Gastrocnemius medialis (tissue), 4 donors: Measurements from ENCODE around the gene OSTM1. TPM values are rescaled to one million over a fixed set of nuclear protein-coding genes. Genes with fewer than 3 reads are reported as not detected.

Experiments used
- ATAC-seq, 2 donors: fragments of 150-250 bp; one replicate each; pipeline ENCODE4 v1.9.1; 2016
- DNase-seq, 2 donors: peaks; one replicate each; pipeline ENCODE4 v3.0.0-alpha.2; 2019
- H3K27ac ChIP-seq, 4 donors: fragments of 200-600 bp; sonication (generic); 1 replicate in 1 of 4; 2 replicates in 3 of 4; pipeline ENCODE4 v1.5.1; 2016 to 2018; ENCODE audit warnings: mild to moderate bottlenecking in 2 of 4, moderate library complexity in 1 of 4
- H3K27me3 ChIP-seq, 3 donors: fragments of 200-600 bp; sonication (generic) in 2 of 3; 1 replicate in 1 of 3; 2 replicates in 2 of 3; pipeline versions ENCODE4 v1.5.1 to v1.6.0; 2016 to 2019; ENCODE audit warnings: mild to moderate bottlenecking in 1 of 3, moderate library complexity in 1 of 3
- H3K36me3 ChIP-seq, 2 donors: fragments of 200-600 bp; sonication (generic) in 1 of 2; one replicate each; pipeline ENCODE4 v1.5.1; 2017 to 2018
- H3K4me1 ChIP-seq, 2 donors: fragments of 200-600 bp; sonication (generic) in 1 of 2; one replicate each; pipeline ENCODE4 v1.5.1; 2016 to 2017; ENCODE audit warnings: mild to moderate bottlenecking in 2 of 2
- H3K4me3 ChIP-seq, 4 donors: fragments of 200-600 bp; sonication (generic) in 3 of 4; 1 replicate in 1 of 4; 2 replicates in 3 of 4; pipeline ENCODE4 v1.5.1; 2016 to 2019; ENCODE audit warnings: mild to moderate bottlenecking in 2 of 4
- H3K9me3 ChIP-seq, 3 donors: fragments of 200-600 bp; sonication (generic) in 2 of 3; 1 replicate in 1 of 3; 2 replicates in 2 of 3; pipeline ENCODE4 v1.5.1; 2016 to 2019
- CTCF ChIP-seq, 5 experiments: fragments of 450-650 bp in 3 of 5; fragments of 200-600 bp in 2 of 5; sonication (generic) in 2 of 5; IDR thresholded peaks in 4 of 5; conservative IDR thresholded peaks in 1 of 5; 1 replicate in 4 of 5; 2 replicates in 1 of 5; pipeline ENCODE4 v1.5.1; 2016 to 2019; ENCODE audit warnings: antibody characterized with exemption in 5 of 5, mild to moderate bottlenecking in 3 of 5, moderate library complexity in 3 of 5
- POLR2A ChIP-seq, 2 donors: fragments of 450-650 bp; IDR thresholded peaks; one replicate each; pipeline ENCODE4 v1.6.1; 2017; ENCODE audit warnings: antibody characterized with exemption in 2 of 2, mild to moderate bottlenecking in 2 of 2, moderate library complexity in 2 of 2
- in situ Hi-C, 4 donors: fragments of 200-750 bp; cut with MboI; loops; one replicate each; pipeline versions ENCODE4 v1.15.0 to v1.8.0; 2017; ENCODE audit warnings: low sequenced_read_pairs in 4 of 4
- intact Hi-C: fragments of 100-400 bp; cut with DNase I; formaldehyde crosslinking; loops from one replicate; pipeline ENCODE4 v1.15.1; 2023; ENCODE audit warnings: low total_unique reads
- total RNA-seq, 4 donors: library from RNA; depleted of rRNA; stranded (reverse); fragments of >200 nt; gene quantifications; one replicate each; pipeline versions ENCODE4 v1.1.0 to v1.2.3, GENCODE V29; 2016

OSTM1 gene
- total RNA-seq, 4 donors from 2014 or later, result 28.3 to 64.3 (median 40.0) TPM

DNA sequence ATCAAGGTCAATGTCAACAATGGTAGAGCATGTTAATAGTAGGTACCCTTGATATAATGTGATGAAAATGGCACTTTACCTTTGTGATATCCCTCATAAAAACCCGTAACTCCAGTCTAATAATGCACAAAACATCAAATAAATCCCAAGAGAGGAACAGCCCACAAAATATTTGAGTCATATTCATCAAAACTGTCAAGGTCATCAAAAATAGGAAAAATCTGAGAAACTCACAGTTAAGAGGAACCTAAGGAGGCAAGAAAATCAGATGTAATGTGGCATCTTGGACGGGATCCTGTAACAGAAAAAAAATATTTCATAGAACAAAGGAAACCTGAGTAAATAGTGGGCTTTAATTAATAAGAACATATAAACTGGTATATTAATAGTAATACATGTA, 25.5 kb upstream of the OSTM1 start:
- no peak overlapping the region for H3K27ac ChIP-seq
- in situ Hi-C loops, result loop anchor here in 2 of 4 donors (25.0 kb wide), 1 partner anchor 387 kb away; no protein-coding TSS in a partner anchor
- no peak for TF ChIP-seq CTCF (IDR thresholded peaks at IDR 0.05 in 4 of 5, conservative IDR thresholded peaks at IDR 0.05 in 1 of 5)
- TF ChIP-seq POLR2A (IDR thresholded peaks at IDR 0.05), result no peak
- ATAC-seq (no peak), DNase-seq (no peak)
- no peak overlapping the region for H3K4me3 ChIP-seq
- H3K9me3 ChIP-seq, result no peaks in the 10 kb centered on the region
- intact Hi-C loops, result no loop called here
- H3K27me3 ChIP-seq, result no peaks in the 10 kb centered on the region
- peaks cover 0 to 8% of the 10 kb centered on the region in 2 donors for H3K4me1 ChIP-seq
- no peaks in the 10 kb centered on the region for H3K36me3 ChIP-seq

DNA sequence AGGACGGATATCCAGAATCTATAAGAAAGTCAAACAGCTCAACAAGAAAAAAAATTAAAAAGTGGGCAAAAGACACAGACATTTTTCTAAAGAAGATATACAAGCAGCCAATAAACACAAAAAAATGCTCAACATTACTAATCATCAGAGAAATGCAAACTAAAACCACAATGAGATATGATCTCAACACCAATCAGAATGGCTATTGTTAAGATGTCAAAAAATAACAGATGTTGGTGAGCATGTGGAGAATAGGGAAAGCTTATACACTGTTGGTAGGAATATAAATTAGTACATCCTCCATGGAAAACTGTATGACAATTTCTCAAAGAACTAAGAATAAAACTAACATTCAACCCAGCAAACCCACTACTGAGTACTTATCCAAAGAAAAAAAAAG, 23.3 kb upstream of the OSTM1 start:
- in situ Hi-C loops (no loop called here), intact Hi-C loops (no loop called here)
- H3K27ac ChIP-seq, result no peak overlapping the region
- no peak for DNase-seq
- no peaks in the 10 kb centered on the region for H3K9me3 ChIP-seq
- ATAC-seq, result no peak
- H3K36me3 ChIP-seq, result no peaks in the 10 kb centered on the region
- TF ChIP-seq POLR2A (IDR thresholded peaks at IDR 0.05), result no peak
- no peak for TF ChIP-seq CTCF (IDR thresholded peaks at IDR 0.05 in 4 of 5, conservative IDR thresholded peaks at IDR 0.05 in 1 of 5)
- H3K4me3 ChIP-seq, result no peak overlapping the region
- H3K4me1 ChIP-seq, result peaks cover 0 to 3% of the 10 kb centered on the region in 2 donors
- H3K27me3 ChIP-seq, result no peaks in the 10 kb centered on the region

GRCh38 chr6:108093781-108094300, 19.3 kb upstream of the OSTM1 start:
- intact Hi-C loops, result no loop called here
- Histone ChIP-seq H3K4me1 (no peaks in the 10 kb centered on the region), H3K9me3 (no peaks in the 10 kb centered on the region), H3K27me3 (no peaks in the 10 kb centered on the region), H3K4me3 (no peak overlapping the region), H3K27ac (no peak overlapping the region), H3K36me3 (no peaks in the 10 kb centered on the region)
- TF ChIP-seq CTCF (IDR thresholded peaks at IDR 0.05 in 4 of 5, conservative IDR thresholded peaks at IDR 0.05 in 1 of 5) (no peak), POLR2A (IDR thresholded peaks at IDR 0.05) (no peak)
- in situ Hi-C loops, result no loop called here
- DNase-seq (no peak), ATAC-seq (no peak)

GRCh38 chr6:108091288-108091687, 16.7 kb upstream of the OSTM1 start:
- Histone ChIP-seq H3K27me3 (no peaks in the 10 kb centered on the region), H3K4me1 (no peaks in the 10 kb centered on the region), H3K9me3 (no peaks in the 10 kb centered on the region), H3K36me3 (no peaks in the 10 kb centered on the region), H3K4me3 (no peak overlapping the region), H3K27ac (no peak overlapping the region)
- intact Hi-C loops (no loop called here), in situ Hi-C loops (no loop called here)
- DNase-seq (no peak), ATAC-seq (no peak)
- TF ChIP-seq CTCF (IDR thresholded peaks at IDR 0.05 in 4 of 5, conservative IDR thresholded peaks at IDR 0.05 in 1 of 5) (no peak), POLR2A (IDR thresholded peaks at IDR 0.05) (no peak)

DNA sequence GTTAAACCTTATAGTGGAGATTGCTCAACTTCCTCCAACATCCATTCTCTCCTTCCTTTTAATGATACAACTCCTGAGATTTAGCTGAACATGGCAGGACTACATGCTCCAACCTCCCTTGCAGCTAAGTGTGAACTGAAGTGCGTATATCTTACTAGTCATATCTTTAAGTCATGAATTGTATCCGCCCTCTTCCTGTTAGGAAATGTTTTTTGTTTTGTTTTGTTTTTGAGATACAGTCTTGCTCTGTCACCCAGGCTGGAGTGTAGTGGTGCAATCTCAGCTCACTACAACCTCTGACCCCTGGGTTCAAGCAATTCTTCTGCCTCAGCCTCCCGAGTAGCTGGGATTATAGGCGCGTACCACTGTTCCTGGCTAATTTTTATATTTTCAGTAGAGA, 8.8 kb upstream of the OSTM1 start:
- Histone ChIP-seq H3K27me3 (no peaks in the 10 kb centered on the region), H3K9me3 (no peaks in the 10 kb centered on the region), H3K27ac (no peak overlapping the region), H3K4me3 (no peak overlapping the region), H3K36me3 (no peaks in the 10 kb centered on the region), H3K4me1 (no peaks in the 10 kb centered on the region)
- DNase-seq (no peak), ATAC-seq (no peak)
- no peak for TF ChIP-seq POLR2A (IDR thresholded peaks at IDR 0.05)
- TF ChIP-seq CTCF (IDR thresholded peaks at IDR 0.05 in 4 of 5, conservative IDR thresholded peaks at IDR 0.05 in 1 of 5), result no peak
- in situ Hi-C loops, result no loop called here
- intact Hi-C loops, result no loop called here
